Activated naive CD4-positive, alpha-beta T cell treated with anti-CD3 and anti-CD28 coated beads, Interleukin-2, amount 50 U/mL, for 24 hours (primary cell): ENCODE results near the gene F10.
"Not testable (repeated sequence)": the region's sequence is repeated elsewhere in the genome, so short reads cannot be mapped to it uniquely, and the experiment has no call there.

Source experiments
- H3K27ac Mint-ChIP-seq: one replicate; pipeline ENCODE4 v1.8.0; 2021; ENCODE audit warnings: mild to moderate bottlenecking, mixed read lengths
- H3K27me3 Mint-ChIP-seq: one replicate; pipeline ENCODE4 v1.8.0; 2021; ENCODE audit warnings: mixed read lengths
- H3K36me3 Mint-ChIP-seq: one replicate; pipeline ENCODE4 v1.8.0; 2021; ENCODE audit warnings: mixed read lengths
- H3K4me1 Mint-ChIP-seq: one replicate; pipeline ENCODE4 v1.8.0; 2021; ENCODE audit warnings: mixed read lengths
- H3K4me3 Mint-ChIP-seq: one replicate; pipeline ENCODE4 v1.8.0; 2021; ENCODE audit warnings: mild to moderate bottlenecking, mixed read lengths
- H3K9me3 Mint-ChIP-seq: one replicate; pipeline ENCODE4 v1.8.0; 2021; ENCODE audit warnings: mixed read lengths

The F10 gene

GRCh38 chr13:113092776-113093579 is 29.6 kb upstream of the F10 start:
- no peaks in the 10 kb centered on the region for H3K9me3 Mint-ChIP-seq
- H3K27ac Mint-ChIP-seq, result no peak overlapping the region
- H3K36me3 Mint-ChIP-seq, result no peaks in the 10 kb centered on the region
- no peaks in the 10 kb centered on the region for H3K4me1 Mint-ChIP-seq
- no peak overlapping the region for H3K4me3 Mint-ChIP-seq
- no peaks in the 10 kb centered on the region for H3K27me3 Mint-ChIP-seq

- Mint-ChIP-seq H3K4me1 (no peaks in the 10 kb centered on the region), H3K4me3 (no peak overlapping the region), H3K9me3 (no peaks in the 10 kb centered on the region), H3K27me3 (no peaks in the 10 kb centered on the region), H3K27ac (no peak overlapping the region), H3K36me3 (no peaks in the 10 kb centered on the region)
Observed at GRCh38 chr13:113093580-113094409, 28.8 kb upstream of the F10 start.

GRCh38 chr13:113094410-113094800 is 28.2 kb upstream of the F10 start:
- no peaks in the 10 kb centered on the region for H3K27me3 Mint-ChIP-seq
- H3K4me3 Mint-ChIP-seq, result no peak overlapping the region
- H3K27ac Mint-ChIP-seq, result no peak overlapping the region
- H3K36me3 Mint-ChIP-seq, result no peaks in the 10 kb centered on the region
- H3K9me3 Mint-ChIP-seq, result no peaks in the 10 kb centered on the region
- no peaks in the 10 kb centered on the region for H3K4me1 Mint-ChIP-seq

GRCh38 chr13:113095146-113096051 is 27.2 kb upstream of the F10 start:
- H3K36me3 Mint-ChIP-seq, result no peaks in the 10 kb centered on the region
- no peak overlapping the region for H3K27ac Mint-ChIP-seq
- H3K9me3 Mint-ChIP-seq, result no peaks in the 10 kb centered on the region
- no peaks in the 10 kb centered on the region for H3K27me3 Mint-ChIP-seq
- no peak overlapping the region for H3K4me3 Mint-ChIP-seq
- no peaks in the 10 kb centered on the region for H3K4me1 Mint-ChIP-seq

GRCh38 chr13:113096052-113096744 is 26.4 kb upstream of the F10 start:
- no peaks in the 10 kb centered on the region for H3K27me3 Mint-ChIP-seq
- H3K27ac Mint-ChIP-seq, result no peak overlapping the region
- H3K4me3 Mint-ChIP-seq, result no peak overlapping the region
- no peaks in the 10 kb centered on the region for H3K9me3 Mint-ChIP-seq
- no peaks in the 10 kb centered on the region for H3K36me3 Mint-ChIP-seq
- H3K4me1 Mint-ChIP-seq, result no peaks in the 10 kb centered on the region

- no peaks in the 10 kb centered on the region for H3K4me1 Mint-ChIP-seq
- no peaks in the 10 kb centered on the region for H3K27me3 Mint-ChIP-seq
- H3K4me3 Mint-ChIP-seq, result no peak overlapping the region
- no peaks in the 10 kb centered on the region for H3K36me3 Mint-ChIP-seq
- no peaks in the 10 kb centered on the region for H3K9me3 Mint-ChIP-seq
- no peak overlapping the region for H3K27ac Mint-ChIP-seq
Observed at GRCh38 chr13:113096745-113097305, 25.8 kb upstream of the F10 start.

- H3K4me1 Mint-ChIP-seq, result no peaks in the 10 kb centered on the region
- H3K27me3 Mint-ChIP-seq, result no peaks in the 10 kb centered on the region
- no peaks in the 10 kb centered on the region for H3K36me3 Mint-ChIP-seq
- H3K9me3 Mint-ChIP-seq, result no peaks in the 10 kb centered on the region
- no peak overlapping the region for H3K4me3 Mint-ChIP-seq
- H3K27ac Mint-ChIP-seq, result no peak overlapping the region
Observed at GRCh38 chr13:113097651-113098050, 24.9 kb upstream of the F10 start.

GRCh38 chr13:113098162-113098732 is 24.4 kb upstream of the F10 start:
- Mint-ChIP-seq H3K27me3 (no peaks in the 10 kb centered on the region), H3K36me3 (no peaks in the 10 kb centered on the region), H3K4me3 (no peak overlapping the region), H3K9me3 (no peaks in the 10 kb centered on the region), H3K4me1 (no peaks in the 10 kb centered on the region), H3K27ac (no peak overlapping the region)

- H3K4me3 Mint-ChIP-seq, result no peak overlapping the region
- H3K4me1 Mint-ChIP-seq, result no peaks in the 10 kb centered on the region
- no peaks in the 10 kb centered on the region for H3K9me3 Mint-ChIP-seq
- no peaks in the 10 kb centered on the region for H3K36me3 Mint-ChIP-seq
- no peak overlapping the region for H3K27ac Mint-ChIP-seq
- H3K27me3 Mint-ChIP-seq, result no peaks in the 10 kb centered on the region
Observed at GRCh38 chr13:113099142-113099541, 23.5 kb upstream of the F10 start.

- not testable (repeated sequence) for H3K36me3 Mint-ChIP-seq, H3K9me3 Mint-ChIP-seq
Observed at GRCh38 chr13:113102302-113102701, 20.3 kb upstream of the F10 start.

GRCh38 chr13:113102727-113103126 is 19.9 kb upstream of the F10 start:
- Mint-ChIP-seq H3K36me3 (no peaks in the 10 kb centered on the region), H3K9me3 (no peaks in the 10 kb centered on the region), H3K4me1 (no peaks in the 10 kb centered on the region), H3K27ac (peak overlapping the region; percentile 10), H3K27me3 (no peaks in the 10 kb centered on the region), H3K4me3 (no peak overlapping the region)

More at GRCh38 chr13:113102302-113102701, 20.3 kb upstream of the F10 start:
- not testable (repeated sequence) for H3K27me3 Mint-ChIP-seq, H3K4me3 Mint-ChIP-seq, H3K27ac Mint-ChIP-seq, H3K4me1 Mint-ChIP-seq

GRCh38 chr13:113103646-113104045 is 19.0 kb upstream of the F10 start:
- Mint-ChIP-seq H3K9me3 (no peaks in the 10 kb centered on the region), H3K36me3 (no peaks in the 10 kb centered on the region), H3K27ac (no peak overlapping the region), H3K4me1 (no peaks in the 10 kb centered on the region), H3K4me3 (no peak overlapping the region), H3K27me3 (no peaks in the 10 kb centered on the region)

- no peak within 1 kb of the TSS for H3K4me3 Mint-ChIP-seq
- no peaks in the 10 kb centered on the region for H3K9me3 Mint-ChIP-seq
- H3K27me3 Mint-ChIP-seq, result no peaks in the 10 kb centered on the region
- no peak within 1 kb of the TSS for H3K27ac Mint-ChIP-seq
- H3K36me3 Mint-ChIP-seq, result no peaks in the 10 kb centered on the region
- no peaks in the 10 kb centered on the region for H3K4me1 Mint-ChIP-seq
Observed at GRCh38 chr13:113105032-113105920, 17.3 kb upstream of the F10 start, which contains the start of gene F7. Gene F7 (plus strand): TSS chr13:113105791. CDS start chr13:113105842, 51 bp downstream.
